Stimulated activated CD4-positive, alpha-beta T cell treated with anti-CD3 and anti-CD28 coated beads, Interleukin-2, amount 100 ng/mL, for 24 hours (primary cell): Measurements from ENCODE around the gene WDR90.

Experiments
- DNase-seq, 2 donors: peaks; one replicate each; pipeline ENCODE4 v3.0.0-alpha.2; 2020

The WDR90 gene

DNA sequence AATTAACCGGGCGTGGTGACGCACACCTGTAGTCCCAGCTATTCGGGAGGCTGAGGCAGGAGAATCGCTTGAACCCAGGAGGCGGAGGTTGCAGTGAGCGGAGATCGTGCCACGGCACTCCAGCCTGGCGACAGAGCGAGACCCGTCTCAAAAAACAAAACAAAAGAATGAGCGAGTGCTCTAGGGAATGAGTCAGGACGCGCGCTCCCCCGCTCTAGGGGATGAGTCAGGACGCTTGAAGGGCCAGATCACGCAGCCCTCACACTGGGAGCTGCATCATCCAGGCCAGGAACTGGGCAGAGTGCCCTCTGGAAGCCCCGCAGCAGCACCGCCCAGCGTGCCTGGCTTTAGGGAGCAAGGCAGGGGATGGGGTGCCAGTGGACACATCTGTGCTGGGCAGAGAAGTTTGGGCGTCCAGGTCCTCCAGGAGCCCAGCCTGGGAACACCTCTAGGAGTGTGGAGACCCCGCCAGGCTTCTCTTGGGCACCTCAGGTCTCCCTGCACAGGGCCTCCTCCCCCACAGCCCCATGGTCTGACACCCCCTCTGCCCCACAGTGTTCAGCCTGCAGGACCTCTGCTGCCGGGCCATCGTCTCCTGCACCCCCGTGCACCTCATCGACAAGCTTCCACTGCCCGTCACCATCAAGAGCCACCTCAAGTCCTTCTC lies 22.2 kb upstream of the WDR90 start:
- DNase-seq: no peak

DNA sequence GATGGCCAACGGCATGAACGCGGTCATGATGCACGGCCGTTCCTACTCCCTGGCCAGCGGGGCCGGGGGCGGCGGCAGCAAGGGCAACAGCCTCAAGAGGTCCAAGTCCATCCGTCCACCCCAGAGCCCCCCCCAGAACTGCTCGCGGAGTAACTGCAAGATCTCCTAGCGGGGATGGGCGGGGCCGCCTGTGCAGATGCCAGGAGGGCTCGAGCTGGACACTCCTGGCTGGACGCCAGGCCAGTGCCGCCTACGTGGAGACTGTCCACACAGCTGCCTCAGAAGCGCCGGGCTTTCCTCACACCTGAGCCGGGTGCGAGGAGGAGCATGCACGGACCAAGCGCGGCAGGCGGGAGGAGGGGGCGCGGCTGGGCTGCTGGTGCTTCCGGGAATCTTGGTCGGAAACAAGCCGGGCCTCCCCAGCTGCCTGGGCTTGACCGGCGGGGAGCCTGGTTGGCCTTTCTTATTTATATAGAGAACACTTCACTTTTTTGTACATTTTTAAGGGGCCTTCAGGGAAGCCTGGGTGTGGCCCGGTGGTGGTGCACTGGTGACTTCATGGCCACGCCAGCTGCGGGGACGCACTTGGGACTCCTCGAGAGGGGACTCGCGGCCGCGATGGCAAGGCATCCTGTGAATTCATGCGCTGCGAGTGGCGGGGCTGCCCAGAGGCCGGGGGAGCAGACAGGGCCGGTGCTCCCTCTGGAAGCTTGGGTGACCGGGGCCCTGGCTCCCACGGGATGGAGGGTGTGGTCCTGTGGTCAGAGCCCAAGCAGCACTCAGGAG lies 21.5 kb upstream of the WDR90 start:
- no peak for DNase-seq

DNA sequence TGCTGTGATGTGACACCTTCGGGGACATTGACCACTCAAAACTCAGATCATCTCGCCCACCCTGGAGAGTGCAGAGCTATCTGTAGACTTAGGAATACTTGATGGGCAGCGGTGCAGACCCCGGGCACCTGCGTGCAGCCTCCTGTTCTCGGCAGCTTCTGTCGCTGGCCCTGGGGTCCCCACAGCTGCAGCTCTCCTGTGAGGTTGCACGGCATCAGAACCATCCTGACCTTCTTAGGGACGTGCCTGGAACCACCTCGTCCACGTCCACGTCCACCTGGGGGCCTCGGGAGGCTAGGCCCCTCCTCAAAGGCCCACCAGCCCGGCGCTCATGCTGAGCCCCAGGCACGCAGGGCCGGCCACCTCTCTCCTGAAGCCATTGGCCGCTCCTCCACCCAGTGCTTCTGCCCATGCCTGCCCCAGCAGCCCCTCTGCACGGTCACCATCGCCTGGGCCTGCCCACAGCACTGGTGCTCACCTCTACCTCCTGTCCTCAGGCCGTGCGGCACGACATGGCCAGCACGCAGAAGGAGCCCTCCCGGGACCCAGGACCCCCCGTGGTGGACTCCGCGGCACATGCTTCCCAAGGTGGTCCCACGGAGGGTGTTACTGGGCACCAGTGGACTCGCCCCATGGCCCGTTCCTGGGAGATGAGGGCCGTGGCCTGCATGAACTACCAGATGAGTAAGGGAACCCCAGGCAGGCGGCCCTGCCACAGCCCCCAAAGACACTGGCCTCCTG lies 20.7 kb upstream of the WDR90 start:
- DNase-seq: no peak

DNA sequence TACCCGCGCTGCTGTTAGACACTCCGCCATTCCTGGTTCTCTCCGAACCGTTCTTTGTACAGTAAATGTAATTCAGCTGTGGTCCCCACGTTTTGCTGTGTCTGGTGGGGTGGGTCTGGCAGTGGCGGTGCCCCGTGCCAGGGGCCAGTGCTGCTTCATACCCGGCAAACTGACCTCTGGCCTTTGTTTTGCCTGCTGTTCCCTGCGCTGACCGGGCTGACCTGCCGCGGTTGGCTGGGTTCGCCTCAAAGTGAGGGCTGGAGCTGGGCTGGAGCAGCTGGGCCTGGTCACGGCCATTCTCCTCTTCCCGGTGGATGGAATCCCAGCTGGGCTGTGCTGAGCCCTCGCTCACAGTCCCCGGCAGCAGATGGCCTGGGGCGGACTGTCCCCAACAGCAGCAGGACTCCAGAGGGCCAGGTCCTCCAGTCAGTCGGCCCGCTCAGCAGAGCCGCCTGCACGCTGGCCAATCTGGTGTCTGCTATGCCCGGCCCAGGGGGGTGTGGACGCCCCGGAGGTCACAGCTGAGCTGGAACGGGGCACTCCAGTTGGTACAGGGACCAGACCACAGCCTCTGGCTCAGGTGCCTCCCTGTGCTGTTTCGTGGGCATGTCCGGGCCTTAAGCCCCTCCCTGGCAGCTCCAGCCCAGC lies 19.9 kb upstream of the WDR90 start:
- no peak for DNase-seq

GRCh38 chr16:629833-630248 lies 19.3 kb upstream of the WDR90 start:
- DNase-seq: no peak

- DNase-seq: no peak
Measured at GRCh38 chr16:630249-630814, 18.8 kb upstream of the WDR90 start.

- no peak for DNase-seq
Measured at GRCh38 chr16:630815-631405, 18.3 kb upstream of the WDR90 start, which contains the start of gene WFIKKN1. Gene WFIKKN1, plus strand, starts transcription at chr16:630985. Its CDS starts 269 bp downstream, at chr16:631254.

DNA sequence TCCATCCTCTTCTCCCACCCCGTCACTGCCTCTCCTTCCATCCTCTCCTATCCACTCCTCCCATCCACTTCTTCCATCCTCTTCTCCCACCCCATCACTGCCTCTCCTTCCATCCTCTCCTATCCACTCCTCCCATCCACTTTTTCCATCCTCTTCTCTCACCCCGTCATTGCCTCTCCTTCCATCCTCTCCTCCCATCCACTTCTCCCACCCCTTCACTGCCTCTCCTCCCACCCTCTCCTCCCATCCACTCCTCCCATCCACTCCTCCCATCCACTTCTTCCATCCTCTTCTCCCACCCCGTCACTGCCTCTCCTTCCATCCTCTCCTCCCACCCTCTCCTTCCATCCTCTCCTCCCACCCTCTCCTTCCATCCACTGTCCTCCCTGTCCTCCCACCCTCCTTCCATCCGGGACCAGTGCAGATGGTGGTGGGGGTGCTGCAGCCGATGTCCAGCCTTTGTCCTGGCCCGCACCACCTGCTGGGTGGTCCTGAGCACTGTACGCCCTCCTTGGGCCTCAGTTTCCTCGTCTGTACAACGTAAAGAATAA lies 17.3 kb upstream of the WDR90 start:
- DNase-seq: no peak

DNA sequence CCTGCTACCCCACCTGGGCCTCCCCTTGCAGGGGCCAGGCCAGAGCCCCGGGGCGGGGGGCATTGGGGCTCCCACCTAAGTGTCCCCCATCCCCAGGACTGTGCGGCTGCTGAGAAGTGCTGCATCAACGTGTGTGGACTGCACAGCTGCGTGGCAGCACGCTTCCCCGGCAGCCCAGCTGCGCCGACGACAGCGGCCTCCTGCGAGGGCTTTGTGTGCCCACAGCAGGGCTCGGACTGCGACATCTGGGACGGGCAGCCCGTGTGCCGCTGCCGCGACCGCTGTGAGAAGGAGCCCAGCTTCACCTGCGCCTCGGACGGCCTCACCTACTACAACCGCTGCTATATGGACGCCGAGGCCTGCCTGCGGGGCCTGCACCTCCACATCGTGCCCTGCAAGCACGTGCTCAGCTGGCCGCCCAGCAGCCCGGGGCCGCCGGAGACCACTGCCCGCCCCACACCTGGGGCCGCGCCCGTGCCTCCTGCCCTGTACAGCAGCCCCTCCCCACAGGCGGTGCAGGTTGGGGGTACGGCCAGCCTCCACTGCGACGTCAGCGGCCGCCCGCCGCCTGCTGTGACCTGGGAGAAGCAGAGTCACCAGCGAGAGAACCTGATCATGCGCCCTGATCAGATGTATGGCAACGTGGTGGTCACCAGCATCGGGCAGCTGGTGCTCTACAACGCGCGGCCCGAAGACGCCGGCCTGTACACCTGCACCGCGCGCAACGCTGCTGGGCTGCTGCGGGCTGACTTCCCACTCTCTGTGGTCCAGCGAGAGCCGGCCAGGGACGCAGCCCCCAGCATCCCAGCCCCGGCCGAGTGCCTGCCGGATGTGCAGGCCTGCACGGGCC lies 16.5 kb upstream of the WDR90 start:
- no peak for DNase-seq

- no peak for DNase-seq
Measured at GRCh38 chr16:633336-634050, 15.7 kb upstream of the WDR90 start.

- DNase-seq: no peak
Measured at GRCh38 chr16:634051-634670, 15.0 kb upstream of the WDR90 start.

- DNase-seq: no peak
Measured at GRCh38 chr16:634996-635395, 14.2 kb upstream of the WDR90 start.

DNA sequence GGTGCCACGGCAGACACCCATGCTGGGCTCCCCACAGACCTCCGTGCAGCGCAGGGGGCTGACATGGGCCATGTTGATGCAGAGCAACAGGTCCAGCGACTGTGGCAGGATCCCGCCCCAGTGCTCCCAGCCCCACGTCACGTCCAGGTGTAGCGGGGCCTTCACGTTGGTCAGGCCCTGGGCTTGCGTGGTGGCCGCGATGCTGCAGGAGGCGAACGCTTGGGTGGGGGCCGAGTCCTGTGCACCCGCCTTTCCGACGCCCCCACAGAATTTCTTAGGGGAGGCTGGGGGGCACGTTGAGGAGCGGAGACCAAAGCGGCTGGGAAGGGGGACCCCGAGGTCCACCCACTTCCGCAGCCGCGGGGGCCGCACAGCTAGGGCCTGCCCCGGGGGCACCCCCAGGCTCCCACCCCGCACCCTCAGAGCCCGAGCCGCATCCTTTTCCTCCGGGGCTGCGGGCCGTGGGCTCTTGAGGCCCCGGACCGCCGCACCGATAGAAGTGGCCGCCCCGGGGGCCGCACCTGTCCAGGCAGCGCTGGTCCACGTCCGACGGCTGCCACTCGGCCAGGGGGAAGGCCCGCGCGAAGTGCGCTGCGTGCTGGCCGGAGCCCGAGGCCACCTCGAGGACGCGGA lies 13.5 kb upstream of the WDR90 start:
- DNase-seq: no peak

- DNase-seq: peak; percentile 94
Measured at GRCh38 chr16:636206-637080, 12.7 kb upstream of the WDR90 start, which contains the start of gene METTL26. Gene METTL26, minus strand, starts transcription at chr16:636305. Its CDS starts 15 bp downstream, at chr16:636290.

GRCh38 chr16:637081-638018 lies 11.8 kb upstream of the WDR90 start:
- DNase-seq: peak; percentile 88 to 90

DNA sequence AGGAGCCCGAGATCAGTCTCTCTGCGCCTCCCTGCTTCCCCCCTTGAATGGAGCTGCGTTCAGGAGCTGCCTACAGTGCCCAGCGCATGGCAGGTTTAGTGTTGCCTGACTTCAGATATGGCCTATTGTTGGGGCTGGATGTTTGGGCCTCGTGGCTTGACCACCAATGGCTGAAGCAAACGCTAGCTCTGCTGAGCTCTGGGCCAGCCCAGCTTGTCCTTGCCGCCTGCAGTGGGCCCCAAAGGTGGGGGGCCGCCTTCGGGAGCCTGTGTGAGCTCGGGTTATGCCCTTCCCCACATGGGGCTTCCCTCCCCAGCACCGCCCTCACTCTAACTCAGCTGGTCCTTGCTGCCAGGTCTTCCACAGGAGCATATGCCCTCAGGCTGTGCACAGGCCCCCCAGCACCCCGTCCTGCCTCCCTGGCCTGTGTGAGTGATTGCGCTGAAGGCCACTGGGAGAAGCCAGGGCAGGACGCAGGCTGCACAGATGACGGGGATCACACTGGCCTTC lies 11.1 kb upstream of the WDR90 start:
- DNase-seq: no peak

GRCh38 chr16:638836-639235 lies 10.3 kb upstream of the WDR90 start:
- DNase-seq: no peak
